Measurements from ENCODE around the gene GDF2.

The GDF2 gene

DNA sequence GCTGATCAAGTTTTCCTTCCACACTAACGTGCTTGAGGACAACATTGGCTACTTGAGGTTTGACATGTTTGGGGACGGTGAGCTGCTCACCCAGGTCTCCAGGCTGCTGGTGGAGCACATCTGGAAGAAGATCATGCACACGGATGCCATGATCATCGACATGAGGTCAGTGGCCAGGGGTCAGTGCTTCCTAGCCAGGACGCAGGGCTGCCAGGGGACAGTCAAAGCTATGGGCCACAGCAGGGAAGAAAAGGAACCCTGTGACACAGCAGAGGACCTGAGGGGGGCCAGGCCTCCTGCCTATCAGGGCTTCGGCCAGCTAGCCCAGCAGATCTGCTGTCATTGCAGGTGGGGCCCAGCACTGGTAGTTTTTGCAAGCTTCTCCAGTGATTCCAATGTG is 31.1 kb downstream of the GDF2 start:
- TF ChIP-seq, protein P1, sequence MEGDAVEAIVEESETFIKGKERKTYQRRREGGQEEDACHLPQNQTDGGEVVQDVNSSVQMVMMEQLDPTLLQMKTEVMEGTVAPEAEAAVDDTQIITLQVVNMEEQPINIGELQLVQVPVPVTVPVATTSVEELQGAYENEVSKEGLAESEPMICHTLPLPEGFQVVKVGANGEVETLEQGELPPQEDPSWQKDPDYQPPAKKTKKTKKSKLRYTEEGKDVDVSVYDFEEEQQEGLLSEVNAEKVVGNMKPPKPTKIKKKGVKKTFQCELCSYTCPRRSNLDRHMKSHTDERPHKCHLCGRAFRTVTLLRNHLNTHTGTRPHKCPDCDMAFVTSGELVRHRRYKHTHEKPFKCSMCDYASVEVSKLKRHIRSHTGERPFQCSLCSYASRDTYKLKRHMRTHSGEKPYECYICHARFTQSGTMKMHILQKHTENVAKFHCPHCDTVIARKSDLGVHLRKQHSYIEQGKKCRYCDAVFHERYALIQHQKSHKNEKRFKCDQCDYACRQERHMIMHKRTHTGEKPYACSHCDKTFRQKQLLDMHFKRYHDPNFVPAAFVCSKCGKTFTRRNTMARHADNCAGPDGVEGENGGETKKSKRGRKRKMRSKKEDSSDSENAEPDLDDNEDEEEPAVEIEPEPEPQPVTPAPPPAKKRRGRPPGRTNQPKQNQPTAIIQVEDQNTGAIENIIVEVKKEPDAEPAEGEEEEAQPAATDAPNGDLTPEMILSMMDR (IDR thresholded peaks at IDR 0.05; ENCODE audit: low read depth, low read length): no peak
- no peak overlapping the region for H3K4me3 ChIP-seq (ENCODE audit: low read depth, low read length)

DNA sequence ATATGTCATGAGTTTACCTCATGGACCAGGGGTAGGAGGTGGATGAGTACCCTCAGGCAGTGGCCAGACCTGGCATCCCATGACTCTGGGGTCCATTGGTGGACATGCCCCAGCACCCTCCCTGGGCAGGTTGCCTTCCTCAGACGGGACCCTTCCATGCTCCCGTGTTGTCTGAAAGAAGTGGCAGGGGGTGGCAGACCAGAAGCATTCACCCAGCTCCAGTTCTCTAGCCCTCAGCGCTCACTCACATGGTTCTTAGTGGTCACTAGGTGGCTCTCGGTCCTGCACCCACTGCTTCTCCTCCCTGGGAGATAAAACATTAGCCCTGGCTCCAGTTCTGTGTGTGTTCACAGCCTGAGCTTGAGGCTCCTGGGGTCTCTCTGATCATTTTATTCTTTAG is 31.9 kb downstream of the GDF2 start:
- TF ChIP-seq, protein P1 (IDR thresholded peaks at IDR 0.05; ENCODE audit: low read depth, low read length): peak; percentile 18; the same call in 1 of the 2 replicates
- H3K4me3 ChIP-seq (ENCODE audit: low read depth, low read length): no peak overlapping the region

DNA sequence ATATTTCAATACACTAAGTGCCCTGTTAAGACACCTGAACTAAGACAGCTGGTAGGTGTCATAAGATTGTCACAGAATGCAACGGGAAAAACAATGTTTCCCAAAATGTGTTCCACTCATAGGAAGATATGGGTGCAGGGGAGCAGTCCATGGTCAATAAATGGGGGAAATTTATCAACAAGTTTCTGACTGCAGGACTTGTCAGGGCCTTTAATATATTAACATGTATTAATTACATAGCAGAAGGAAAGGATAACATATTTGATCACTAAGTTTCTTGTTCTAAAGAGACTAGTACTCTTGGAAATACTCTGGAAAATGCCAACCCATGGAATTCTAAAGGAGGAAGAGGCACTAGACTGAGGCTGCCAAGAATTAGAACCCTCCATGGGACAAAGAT is 32.6 kb downstream of the GDF2 start:
- TF ChIP-seq, protein P1 (IDR thresholded peaks at IDR 0.05; ENCODE audit: low read depth, low read length): no peak
- H3K4me3 ChIP-seq (ENCODE audit: low read depth, low read length): no peak overlapping the region

DNA sequence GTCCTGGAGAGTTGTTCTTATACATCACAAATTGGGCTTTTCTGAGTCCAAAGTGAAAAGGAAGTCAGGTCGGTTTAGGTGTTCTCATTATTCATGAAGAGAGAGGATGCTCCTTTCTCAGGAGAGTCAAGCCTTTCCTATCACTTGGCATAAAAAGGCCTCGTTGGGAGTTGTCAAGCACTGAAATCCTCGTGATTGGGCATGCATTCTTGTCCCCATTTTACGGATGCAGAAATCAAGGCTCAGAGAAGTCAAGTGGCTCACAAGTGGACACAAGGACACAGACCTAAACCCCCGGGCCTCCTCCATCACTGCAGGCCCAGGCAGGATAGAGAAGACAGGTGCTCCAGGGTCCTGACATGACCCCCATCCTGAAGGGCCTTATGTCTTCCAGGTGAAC is 34.5 kb downstream of the GDF2 start:
- TF ChIP-seq, protein P1 (IDR thresholded peaks at IDR 0.05; ENCODE audit: low read depth, low read length): no peak
- no peak overlapping the region for H3K4me3 ChIP-seq (ENCODE audit: low read depth, low read length)

DNA sequence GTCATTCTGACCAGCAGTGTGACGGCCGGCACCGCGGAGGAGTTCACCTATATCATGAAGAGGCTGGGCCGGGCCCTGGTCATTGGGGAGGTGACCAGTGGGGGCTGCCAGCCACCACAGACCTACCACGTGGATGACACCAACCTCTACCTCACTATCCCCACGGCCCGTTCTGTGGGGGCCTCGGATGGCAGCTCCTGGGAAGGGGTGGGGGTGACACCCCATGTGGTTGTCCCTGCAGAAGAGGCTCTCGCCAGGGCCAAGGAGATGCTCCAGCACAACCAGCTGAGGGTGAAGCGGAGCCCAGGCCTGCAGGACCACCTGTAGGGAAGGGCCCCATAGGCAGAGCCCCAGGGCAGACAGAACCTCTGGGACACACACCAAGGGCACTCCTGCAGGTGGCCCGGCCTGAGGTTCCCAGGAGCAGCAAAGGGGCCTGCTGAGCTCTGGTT is 34.9 kb downstream of the GDF2 start:
- TF ChIP-seq, protein P1 (IDR thresholded peaks at IDR 0.05; ENCODE audit: low read depth, low read length): no peak
- H3K4me3 ChIP-seq (ENCODE audit: low read depth, low read length): no peak overlapping the region

DNA sequence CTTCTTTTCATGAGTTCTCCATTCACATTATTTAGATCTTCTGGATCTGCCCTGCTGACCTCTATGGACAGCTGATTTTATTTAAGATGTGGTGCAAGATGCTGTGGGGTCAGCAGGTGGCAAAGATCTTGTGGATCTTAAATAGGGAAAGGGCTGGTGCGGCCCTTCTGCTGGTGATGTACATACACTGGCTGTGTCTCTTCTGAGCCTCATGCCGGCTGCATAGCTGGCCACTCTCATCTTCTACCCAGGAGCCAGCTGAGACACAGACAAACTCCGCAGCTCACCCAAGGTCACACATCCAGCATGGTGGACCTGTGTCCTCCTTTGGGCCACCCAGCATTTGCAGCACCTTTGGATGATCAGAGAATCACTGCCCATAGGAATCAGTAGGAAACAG is 35.7 kb downstream of the GDF2 start:
- no peak overlapping the region for H3K4me3 ChIP-seq (ENCODE audit: low read depth, low read length)
- TF ChIP-seq, protein P1 (IDR thresholded peaks at IDR 0.05; ENCODE audit: low read depth, low read length): no peak

DNA sequence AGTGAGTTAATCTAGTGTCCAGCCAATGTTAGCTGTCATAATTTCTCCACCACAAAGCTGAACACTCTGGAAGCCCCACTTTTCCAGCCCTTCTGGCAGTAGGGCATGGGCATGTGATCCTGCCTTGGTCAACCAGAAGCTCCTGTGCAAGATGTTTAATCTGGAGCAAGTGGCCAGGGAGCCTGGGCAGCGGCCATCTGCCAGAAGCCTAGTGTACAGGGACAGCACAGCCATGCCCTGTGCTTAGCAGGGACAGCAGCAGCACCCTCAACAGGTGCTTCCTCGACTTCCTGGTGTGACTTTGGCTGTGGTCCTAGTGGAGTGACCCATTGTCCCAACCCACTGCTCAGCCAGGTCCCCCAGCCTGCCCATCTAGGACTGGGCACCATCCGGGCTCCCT is 36.2 kb downstream of the GDF2 start:
- H3K4me3 ChIP-seq (ENCODE audit: low read depth, low read length): no peak overlapping the region
- TF ChIP-seq, protein P1 (IDR thresholded peaks at IDR 0.05; ENCODE audit: low read depth, low read length): no peak

Data from WI38 (cell line).